Activated CD8-positive, alpha-beta memory T cell treated with anti-CD3 and anti-CD28 coated beads, Interleukin-2, amount 50 U/mL, for 1 hour (primary cell): Measurements from ENCODE around the gene MYO16.

Experiments
- DNase-seq: peaks from one replicate; pipeline ENCODE4 v3.0.0-alpha.2; 2020; ENCODE audit errors: extremely low read depth

MYO16 gene

DNA sequence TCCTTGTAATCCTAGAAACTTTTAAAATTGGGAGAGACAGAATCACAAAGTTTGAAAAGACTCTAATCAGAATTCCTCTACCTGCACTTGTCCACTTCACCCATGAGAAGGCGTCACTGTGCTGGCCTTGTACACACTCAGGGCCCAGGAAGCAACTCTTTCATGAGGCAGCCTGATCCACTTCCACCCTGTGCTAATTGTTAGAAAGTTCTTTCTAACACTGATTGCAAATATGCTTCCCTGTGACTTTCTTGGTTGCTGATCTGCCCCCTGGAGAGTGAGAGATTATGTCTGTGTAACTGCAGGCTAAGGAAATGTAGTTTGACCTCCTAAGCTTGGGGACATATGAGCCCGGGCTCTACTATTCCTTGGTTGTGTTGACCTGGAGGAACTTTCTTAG, 494.6 kb downstream of the MYO16 start:
- DNase-seq, result no peak

- no peak for DNase-seq
Observed at GRCh38 chr13:109126178-109126577, 496.8 kb downstream of the MYO16 start.

DNA sequence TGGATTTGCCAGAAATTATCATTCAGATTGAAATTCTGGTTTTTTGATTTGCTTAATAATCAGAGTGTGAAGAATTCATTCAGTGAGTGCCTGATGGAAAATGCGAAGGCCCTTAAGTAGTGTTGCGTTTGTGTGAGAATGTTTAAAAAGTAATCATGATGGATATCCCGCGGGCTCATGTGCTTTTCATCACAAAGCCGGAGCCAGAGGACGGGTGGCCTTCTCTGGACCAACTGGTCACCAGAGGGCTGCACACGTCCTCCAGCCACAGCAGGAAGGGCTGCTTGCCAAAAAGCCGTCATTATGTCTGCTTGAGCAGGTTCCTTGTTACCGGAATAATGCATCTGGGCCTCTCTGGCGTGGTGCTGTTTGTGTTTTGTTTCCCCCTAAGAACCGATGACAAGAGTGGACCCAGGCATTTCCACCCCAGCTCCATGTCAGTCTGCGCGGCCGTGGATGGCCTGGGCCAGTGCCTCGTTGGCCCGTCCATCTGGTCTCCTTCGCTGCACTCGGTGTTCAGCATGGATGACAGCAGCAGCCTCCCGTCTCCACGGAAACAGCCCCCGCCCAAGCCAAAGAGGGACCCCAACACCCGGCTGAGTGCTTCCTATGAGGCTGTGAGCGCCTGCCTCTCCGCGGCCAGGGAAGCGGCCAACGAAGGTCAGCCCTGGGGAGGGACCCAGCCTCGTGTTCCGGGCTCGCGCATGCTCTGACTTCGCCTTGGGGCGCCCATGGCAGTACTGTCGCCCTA, 497.7 kb downstream of the MYO16 start:
- no peak for DNase-seq

DNA sequence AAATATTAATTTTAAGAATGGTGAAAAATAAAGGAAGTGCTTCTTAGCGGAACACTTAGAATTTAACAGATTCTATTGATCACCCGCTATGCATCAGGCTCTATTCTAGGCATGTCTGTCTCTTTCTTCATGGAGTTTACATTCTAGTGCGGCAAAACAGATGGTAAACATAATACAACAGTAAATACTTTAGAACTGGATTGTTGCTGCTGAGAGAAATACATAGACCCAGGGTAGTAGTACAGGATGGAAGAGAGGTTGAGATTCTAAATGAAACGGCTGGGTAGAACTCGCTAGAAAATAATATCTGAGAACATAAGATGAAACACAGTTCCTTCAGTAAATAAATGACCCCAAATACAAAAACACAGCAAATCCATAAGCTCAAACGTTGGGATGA, 498.7 kb downstream of the MYO16 start:
- DNase-seq, result no peak

GRCh38 chr13:109130093-109130835, 500.9 kb downstream of the MYO16 start:
- DNase-seq, result no peak

GRCh38 chr13:109131698-109132257, 502.4 kb downstream of the MYO16 start:
- no peak for DNase-seq

GRCh38 chr13:109135018-109135417, 505.6 kb downstream of the MYO16 start:
- DNase-seq, result no peak

GRCh38 chr13:109136873-109137272, 507.5 kb downstream of the MYO16 start:
- no peak for DNase-seq

DNA sequence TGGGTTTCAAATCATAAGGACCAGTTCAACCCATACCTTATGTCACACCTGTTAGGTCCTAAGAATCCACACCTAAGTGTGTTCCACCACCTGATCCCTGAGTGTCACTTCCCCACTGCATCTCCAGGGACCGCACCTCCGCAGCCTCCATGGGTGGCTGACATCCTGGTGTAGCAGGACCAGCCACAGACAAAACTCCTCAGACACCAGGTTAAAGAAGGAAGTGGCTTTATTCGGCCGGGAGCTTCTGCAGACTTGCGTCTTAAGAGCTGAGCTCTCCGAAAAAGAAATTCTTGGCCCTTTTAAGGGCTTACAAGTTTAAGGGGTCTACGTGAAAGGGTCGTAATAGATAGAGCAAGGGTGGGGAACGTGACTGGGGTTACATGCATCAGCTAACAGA, 509.9 kb downstream of the MYO16 start:
- no peak for DNase-seq

DNA sequence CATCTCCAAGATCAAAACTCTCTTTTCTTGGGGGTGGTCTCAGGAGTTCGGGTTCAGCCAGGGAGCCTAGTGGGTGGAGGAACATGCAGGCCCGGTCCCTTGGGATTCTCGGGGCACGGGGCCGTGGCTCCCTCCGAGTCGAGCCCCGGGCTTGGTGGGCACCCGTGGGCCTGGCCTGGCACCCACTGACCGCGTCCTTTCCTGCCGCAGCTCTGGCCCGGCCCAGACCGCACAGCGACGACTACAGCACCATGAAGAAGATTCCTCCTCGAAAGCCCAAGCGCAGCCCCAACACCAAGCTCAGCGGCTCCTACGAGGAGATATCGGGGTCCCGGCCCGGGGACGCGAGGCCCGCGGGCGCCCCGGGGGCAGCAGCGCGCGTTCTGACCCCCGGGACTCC, 510.6 kb downstream of the MYO16 start:
- no peak for DNase-seq

GRCh38 chr13:109140479-109141349, 511.3 kb downstream of the MYO16 start:
- DNase-seq, result no peak

- DNase-seq, result no peak
Observed at GRCh38 chr13:109141706-109142105, 512.3 kb downstream of the MYO16 start.

DNA sequence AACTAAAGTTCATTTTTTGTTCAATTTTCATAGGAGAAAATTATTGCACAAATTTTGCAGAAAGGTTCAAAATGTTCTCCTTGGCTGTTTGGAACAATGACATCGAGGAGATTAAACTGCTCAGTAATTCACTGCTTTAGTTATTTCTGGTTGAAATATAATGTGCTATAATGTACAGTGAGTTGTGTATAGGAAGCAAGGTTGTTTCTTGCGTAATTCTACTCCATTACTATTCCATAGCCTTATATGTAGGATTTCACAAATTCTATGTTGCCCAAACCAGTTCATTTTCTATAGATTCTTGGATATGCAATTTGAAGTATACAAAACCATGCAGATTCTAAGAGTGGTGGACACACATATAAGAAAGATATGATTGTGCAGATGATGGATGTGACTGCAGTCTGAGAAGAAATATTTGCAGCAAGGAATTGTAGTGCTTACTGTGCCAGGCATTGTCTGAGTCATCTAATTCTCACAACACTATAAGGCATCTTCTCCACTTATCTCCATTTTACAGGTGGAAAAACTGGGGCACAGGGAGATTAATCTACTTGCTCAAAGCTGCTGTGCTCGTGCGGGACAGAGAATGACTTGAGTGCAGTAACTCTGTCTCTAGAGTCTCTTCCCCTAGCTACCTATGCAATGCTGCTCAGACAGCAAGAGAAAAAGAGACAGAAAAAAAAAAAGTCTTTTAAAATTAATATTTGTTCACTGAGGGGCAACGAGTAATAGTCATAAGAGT, 515.5 kb downstream of the MYO16 start:
- DNase-seq, result no peak

- DNase-seq, result no peak
Observed at GRCh38 chr13:109145631-109146030, 516.2 kb downstream of the MYO16 start.

- DNase-seq, result no peak
Observed at GRCh38 chr13:109146393-109146792, 517.0 kb downstream of the MYO16 start.

- DNase-seq, result no peak
Observed at GRCh38 chr13:109146912-109147647, 517.7 kb downstream of the MYO16 start.

- no peak for DNase-seq
Observed at GRCh38 chr13:109148243-109148642, 518.8 kb downstream of the MYO16 start.

DNA sequence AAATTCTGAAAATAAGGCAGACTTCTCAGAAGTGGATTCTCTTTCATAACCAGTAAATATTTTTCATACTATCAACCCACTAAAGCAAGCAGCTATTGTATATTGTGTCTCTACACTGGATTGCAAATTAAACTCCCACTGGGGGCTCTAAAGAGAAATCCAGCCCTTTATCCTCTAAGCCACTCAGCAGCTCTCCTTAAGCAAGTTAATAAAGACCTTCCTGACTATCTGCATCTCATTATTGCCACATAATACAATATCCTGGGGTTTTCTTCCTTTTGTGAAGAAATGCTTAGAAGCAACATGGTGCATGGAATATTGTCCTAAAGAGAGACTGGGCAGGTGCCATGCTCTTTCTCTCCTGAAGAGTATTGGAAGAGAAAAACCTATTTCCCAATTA, 521.3 kb downstream of the MYO16 start:
- no peak for DNase-seq

GRCh38 chr13:109151255-109151654, 521.8 kb downstream of the MYO16 start:
- DNase-seq, result no peak

GRCh38 chr13:109151696-109152095, 522.3 kb downstream of the MYO16 start:
- no peak for DNase-seq
